Measurements from ENCODE around the gene AFAP1L2. TPM values are rescaled to one million over a fixed set of nuclear protein-coding genes. Genes with fewer than 3 reads are reported as not detected.
"Not testable (repeated sequence)": the region's sequence is repeated elsewhere in the genome, so short reads cannot be mapped to it uniquely, and the experiment has no call there.

Gene AFAP1L2
- total RNA-seq, 1 donor from 2014 or later, result 3.9 TPM

GRCh38 chr10:114347241-114347640, 57.1 kb downstream of the AFAP1L2 start:
- intact Hi-C loops (cut with DNase I), result no loop called here
- no peak for DNase-seq (ENCODE audit: low spot score)

- no peak for DNase-seq (ENCODE audit: low spot score)
Measured at GRCh38 chr10:114346176-114347031, 57.9 kb downstream of the AFAP1L2 start.

GRCh38 chr10:114345701-114346100, 58.6 kb downstream of the AFAP1L2 start:
- DNase-seq (ENCODE audit: low spot score), result no peak
- intact Hi-C loops (cut with DNase I), result no loop called here

More at GRCh38 chr10:114346176-114347031, 57.9 kb downstream of the AFAP1L2 start:
- intact Hi-C loops (cut with DNase I), result no loop called here

- DNase-seq (ENCODE audit: low spot score), result no peak
- intact Hi-C loops (cut with DNase I), result no loop called here
Measured at GRCh38 chr10:114343623-114344505, 60.4 kb downstream of the AFAP1L2 start.

GRCh38 chr10:114342976-114343375, 61.3 kb downstream of the AFAP1L2 start:
- DNase-seq (ENCODE audit: low spot score), result no peak
- intact Hi-C loops (cut with DNase I), result no loop called here

- DNase-seq (ENCODE audit: low spot score), result no peak
- intact Hi-C loops (cut with DNase I), result no loop called here
Measured at GRCh38 chr10:114340816-114341215, 63.5 kb downstream of the AFAP1L2 start.

GRCh38 chr10:114337510-114338462, 66.5 kb downstream of the AFAP1L2 start:
- no peak for DNase-seq (ENCODE audit: low spot score)
- intact Hi-C loops (cut with DNase I), result no loop called here

- DNase-seq (ENCODE audit: low spot score), result no peak
Measured at GRCh38 chr10:114336823-114337509, 67.3 kb downstream of the AFAP1L2 start.

GRCh38 chr10:114335614-114336013, 68.7 kb downstream of the AFAP1L2 start:
- DNase-seq (ENCODE audit: low spot score), result no peak
- intact Hi-C loops (cut with DNase I), result no loop called here

More at GRCh38 chr10:114336823-114337509, 67.3 kb downstream of the AFAP1L2 start:
- intact Hi-C loops (cut with DNase I), result no loop called here

GRCh38 chr10:114334301-114334700, 70.0 kb downstream of the AFAP1L2 start:
- DNase-seq (ENCODE audit: low spot score), result no peak
- intact Hi-C loops (cut with DNase I), result loop anchor here (5.0 kb wide), 1 partner anchor 68 kb away; the partner anchor contains the start of gene AFAP1L2

GRCh38 chr10:114333441-114333840, 70.9 kb downstream of the AFAP1L2 start:
- DNase-seq (ENCODE audit: low spot score), result not testable (repeated sequence)
- intact Hi-C loops (cut with DNase I), result loop anchor here (5.0 kb wide), 1 partner anchor 69 kb away; the partner anchor contains the start of gene AFAP1L2

- intact Hi-C loops (cut with DNase I), result loop anchor here (5.0 kb wide), 1 partner anchor 70 kb away; the partner anchor contains the start of gene AFAP1L2
- DNase-seq (ENCODE audit: low spot score), result no peak
Measured at GRCh38 chr10:114332301-114333192, 71.8 kb downstream of the AFAP1L2 start.

GRCh38 chr10:114329634-114330365, 74.5 kb downstream of the AFAP1L2 start:
- intact Hi-C loops (cut with DNase I), result loop anchor here (5.0 kb wide), 1 partner anchor 73 kb away; the partner anchor contains the start of gene AFAP1L2
- no peak for DNase-seq (ENCODE audit: low spot score)

GRCh38 chr10:114328874-114329273, 75.4 kb downstream of the AFAP1L2 start:
- intact Hi-C loops (cut with DNase I), result no loop called here

GRCh38 chr10:114328441-114328812, 75.9 kb downstream of the AFAP1L2 start:
- no peak for DNase-seq (ENCODE audit: low spot score)
- intact Hi-C loops (cut with DNase I), result no loop called here

More at GRCh38 chr10:114328874-114329273, 75.4 kb downstream of the AFAP1L2 start:
- DNase-seq (ENCODE audit: low spot score), result peak; percentile 84

GRCh38 chr10:114327537-114328440, 76.5 kb downstream of the AFAP1L2 start:
- DNase-seq (ENCODE audit: low spot score), result no peak
- intact Hi-C loops (cut with DNase I), result no loop called here
